GM12801 (cell line): Measurements from ENCODE around the gene FASTKD3.

Experiments
- TF ChIP-seq, protein P1 (sequence below): IDR thresholded peaks from one replicate; pipeline ENCODE4 v1.5.1; 2011; ENCODE audit warnings: control low read depth; ENCODE audit not compliant: insufficient read length; ENCODE audit errors: extremely low read depth

Gene FASTKD3

DNA sequence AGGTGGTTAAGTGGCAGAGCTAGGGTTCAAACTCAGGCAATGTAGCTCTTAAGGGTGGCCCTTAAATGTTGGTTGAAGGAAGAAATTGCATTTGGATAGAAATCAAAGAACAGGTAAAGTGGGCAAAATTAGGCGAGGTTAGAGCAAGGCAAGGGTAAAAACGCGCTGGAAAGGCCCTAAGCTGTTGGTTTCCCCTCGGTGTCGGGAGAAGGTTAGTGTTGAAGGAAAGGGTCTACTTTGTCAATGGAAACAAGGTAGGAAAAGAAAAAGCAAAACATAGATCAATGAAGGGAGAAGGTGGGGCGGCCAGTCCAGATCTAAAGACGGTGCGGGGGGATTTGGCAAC lies 431 bp downstream of the FASTKD3 start:
- TF ChIP-seq, protein P1, sequence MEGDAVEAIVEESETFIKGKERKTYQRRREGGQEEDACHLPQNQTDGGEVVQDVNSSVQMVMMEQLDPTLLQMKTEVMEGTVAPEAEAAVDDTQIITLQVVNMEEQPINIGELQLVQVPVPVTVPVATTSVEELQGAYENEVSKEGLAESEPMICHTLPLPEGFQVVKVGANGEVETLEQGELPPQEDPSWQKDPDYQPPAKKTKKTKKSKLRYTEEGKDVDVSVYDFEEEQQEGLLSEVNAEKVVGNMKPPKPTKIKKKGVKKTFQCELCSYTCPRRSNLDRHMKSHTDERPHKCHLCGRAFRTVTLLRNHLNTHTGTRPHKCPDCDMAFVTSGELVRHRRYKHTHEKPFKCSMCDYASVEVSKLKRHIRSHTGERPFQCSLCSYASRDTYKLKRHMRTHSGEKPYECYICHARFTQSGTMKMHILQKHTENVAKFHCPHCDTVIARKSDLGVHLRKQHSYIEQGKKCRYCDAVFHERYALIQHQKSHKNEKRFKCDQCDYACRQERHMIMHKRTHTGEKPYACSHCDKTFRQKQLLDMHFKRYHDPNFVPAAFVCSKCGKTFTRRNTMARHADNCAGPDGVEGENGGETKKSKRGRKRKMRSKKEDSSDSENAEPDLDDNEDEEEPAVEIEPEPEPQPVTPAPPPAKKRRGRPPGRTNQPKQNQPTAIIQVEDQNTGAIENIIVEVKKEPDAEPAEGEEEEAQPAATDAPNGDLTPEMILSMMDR, result no peak

- TF ChIP-seq, protein P1, result no peak
Observed at GRCh38 chr5:7867260-7867659, 1.6 kb downstream of the FASTKD3 start.

DNA sequence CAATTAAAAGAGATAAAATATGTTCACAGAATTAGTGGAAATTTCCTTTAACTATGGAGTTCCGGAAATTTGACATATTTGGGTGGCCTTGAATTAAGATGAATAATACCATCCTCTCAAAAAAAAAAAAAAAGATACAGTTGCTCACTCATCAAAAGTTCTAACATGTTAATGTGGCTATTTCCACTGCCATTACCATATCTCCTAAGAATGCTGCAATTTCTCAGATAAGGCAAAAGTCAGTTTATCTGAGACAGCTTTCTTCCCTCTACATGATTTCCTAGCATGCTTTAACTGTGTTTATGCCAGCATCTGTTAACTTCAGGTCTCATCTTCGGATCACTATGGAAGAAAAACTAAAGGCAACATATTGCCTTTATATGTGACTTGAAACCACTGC lies 2.6 kb downstream of the FASTKD3 start:
- TF ChIP-seq, protein P1, result no peak

GRCh38 chr5:7857926-7858632 lies 10.8 kb downstream of the FASTKD3 start:
- TF ChIP-seq, protein P1, result no peak

DNA sequence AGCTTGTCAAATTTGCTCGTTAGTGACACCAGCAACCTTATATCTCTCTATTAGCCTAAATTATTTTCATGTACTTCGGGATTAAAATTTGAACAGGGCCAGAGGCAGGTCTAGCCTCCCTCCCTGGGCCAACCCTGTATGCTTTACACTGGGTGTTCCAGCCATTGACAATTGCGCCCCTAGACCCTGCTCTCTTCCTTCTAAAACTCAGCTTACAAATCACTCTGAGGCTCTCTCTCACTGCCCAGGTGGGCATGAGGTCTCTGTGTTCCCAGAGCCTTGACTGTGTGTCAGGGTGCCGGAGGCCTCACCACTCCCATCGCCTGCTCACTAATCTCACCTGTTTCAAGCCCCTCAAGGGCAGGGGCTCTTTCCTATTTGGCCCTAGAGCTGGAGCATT lies 11.5 kb downstream of the FASTKD3 start:
- TF ChIP-seq, protein P1, result no peak

DNA sequence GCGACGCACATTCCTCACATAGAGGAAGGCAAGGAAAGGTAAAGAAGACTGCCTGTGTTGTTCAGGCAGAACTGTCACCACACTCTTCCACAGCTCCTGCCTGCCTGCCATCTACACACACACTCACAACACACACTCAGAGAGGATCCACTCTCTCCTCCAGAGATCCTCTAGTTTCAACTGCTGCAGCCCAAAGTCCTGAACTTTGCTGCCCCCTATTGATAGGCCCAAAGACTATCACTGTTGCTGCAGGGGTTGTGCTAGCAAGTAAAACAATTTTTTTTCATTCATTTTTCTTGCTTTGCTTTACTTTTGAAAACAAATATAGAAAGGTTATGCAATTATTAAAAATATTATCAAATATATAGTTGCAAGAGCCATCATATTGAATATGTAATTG lies 12.0 kb downstream of the FASTKD3 start:
- TF ChIP-seq, protein P1, result no peak

GRCh38 chr5:7855611-7856010 lies 13.2 kb downstream of the FASTKD3 start:
- TF ChIP-seq, protein P1, result no peak
